IPS-18c (cell line): ENCODE results near the gene ATP5MC3.

Source experiments
- H3K4me3 ChIP-seq: 2 replicates; pipeline ENCODE4 v1.7.0; 2013; ENCODE audit warnings: low read depth, mild to moderate bottlenecking, low read length, moderate library complexity; ENCODE audit not compliant: insufficient read depth
- H3K9me3 ChIP-seq: one replicate; pipeline ENCODE4 v1.6.1; 2013; ENCODE audit warnings: mild to moderate bottlenecking, low read length, moderate library complexity; ENCODE audit not compliant: control insufficient read depth, insufficient read depth

ATP5MC3 gene

DNA sequence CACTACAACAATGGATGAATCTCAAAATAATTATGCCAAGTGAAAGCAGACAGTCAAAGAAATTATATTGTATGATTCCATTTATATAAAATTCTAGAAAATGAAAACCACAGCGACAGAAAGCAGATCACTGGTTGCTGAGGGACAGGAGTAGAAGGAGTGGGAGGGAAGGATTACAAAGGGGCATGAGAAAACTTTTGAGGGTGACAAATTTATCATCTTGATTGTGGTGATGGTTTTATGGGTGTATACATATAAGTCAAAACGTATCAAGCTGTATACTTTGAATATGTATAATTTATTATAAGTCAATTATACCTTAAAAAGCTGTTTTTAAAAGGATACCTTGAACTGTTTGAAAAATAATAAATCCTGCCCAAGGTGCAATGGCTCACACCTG is 41.2 kb downstream of the ATP5MC3 start:
- Histone ChIP-seq H3K9me3 (no peaks in the 10 kb centered on the region), H3K4me3 (no peak overlapping the region)

DNA sequence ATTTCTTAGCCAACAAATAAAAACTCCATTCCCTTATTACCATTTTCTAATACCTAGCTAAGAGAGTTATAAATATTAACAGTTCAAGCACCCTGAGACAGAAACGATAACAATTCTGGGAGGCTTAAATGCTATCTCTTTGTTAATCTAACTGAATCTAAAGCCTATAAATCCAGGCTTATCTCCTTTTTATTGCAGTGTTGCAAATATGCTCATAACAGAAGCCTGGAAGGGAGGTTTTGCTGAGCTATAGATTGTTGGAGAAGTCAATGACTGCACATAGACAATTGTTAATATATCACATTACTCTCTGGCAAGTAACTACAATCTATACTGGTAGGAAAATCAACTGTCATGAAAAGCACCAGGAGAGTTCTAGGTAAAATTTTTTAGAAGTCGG is 43.7 kb downstream of the ATP5MC3 start:
- H3K4me3 ChIP-seq = no peak overlapping the region
- no peaks in the 10 kb centered on the region for H3K9me3 ChIP-seq

DNA sequence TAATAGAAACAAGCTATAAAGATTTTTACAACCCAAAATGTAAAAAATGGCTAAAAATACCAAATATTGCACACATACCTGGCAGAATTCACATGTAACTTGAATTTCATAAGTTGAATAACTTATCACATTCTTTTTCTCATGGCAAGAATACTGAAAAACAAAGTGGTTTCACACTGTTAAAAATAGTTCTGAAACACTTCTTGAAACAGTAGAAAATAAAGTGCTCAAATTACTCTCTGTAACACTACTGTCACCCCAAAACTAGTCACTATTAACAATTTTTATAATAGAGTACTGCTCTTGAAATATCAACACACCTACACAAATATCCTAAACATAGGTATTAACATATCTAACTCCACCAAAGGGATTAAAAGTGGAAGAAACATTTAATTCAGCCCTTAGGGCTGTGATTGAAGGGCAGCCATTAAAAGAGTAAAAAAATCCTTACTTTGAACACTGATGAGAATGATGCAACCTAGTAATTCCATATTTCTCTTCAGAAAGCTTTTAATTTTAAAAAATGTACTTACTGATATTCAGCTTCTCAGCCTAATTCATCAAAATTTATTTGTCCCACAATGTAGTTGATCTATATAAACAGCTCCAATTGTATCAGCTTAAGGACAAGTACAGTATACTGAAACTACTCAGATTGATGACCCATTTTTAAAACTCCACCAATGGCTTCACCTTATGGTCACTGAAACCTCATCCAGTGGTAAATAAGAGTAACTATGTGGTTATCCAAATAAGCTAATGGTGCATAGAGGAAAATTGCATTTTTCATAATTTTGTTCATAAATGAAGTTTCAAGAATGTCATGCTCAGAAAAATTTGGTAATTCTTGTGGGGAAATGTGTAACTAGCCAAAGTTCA is 44.9 kb downstream of the ATP5MC3 start:
- no peak overlapping the region for H3K4me3 ChIP-seq
- no peaks in the 10 kb centered on the region for H3K9me3 ChIP-seq

DNA sequence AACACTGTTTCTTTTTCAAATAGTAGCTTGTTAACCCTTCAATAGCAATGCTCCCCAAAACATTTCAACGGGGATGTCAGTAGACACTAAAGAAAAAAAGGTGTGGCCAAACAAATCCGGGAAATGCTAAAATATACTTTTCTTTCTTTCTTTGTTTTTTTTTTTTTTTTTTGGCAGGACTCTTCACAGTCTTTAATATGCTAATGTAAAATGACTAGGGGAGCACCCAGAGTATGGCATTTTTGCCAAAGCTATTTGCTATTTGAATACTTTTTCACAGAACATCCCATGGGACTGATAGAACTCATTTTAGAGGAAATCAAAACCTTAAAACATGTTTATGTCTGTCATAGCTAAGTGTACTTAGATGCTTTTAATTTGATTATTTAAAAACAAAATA is 45.6 kb downstream of the ATP5MC3 start:
- Histone ChIP-seq H3K9me3 (no peaks in the 10 kb centered on the region), H3K4me3 (no peak overlapping the region)

DNA sequence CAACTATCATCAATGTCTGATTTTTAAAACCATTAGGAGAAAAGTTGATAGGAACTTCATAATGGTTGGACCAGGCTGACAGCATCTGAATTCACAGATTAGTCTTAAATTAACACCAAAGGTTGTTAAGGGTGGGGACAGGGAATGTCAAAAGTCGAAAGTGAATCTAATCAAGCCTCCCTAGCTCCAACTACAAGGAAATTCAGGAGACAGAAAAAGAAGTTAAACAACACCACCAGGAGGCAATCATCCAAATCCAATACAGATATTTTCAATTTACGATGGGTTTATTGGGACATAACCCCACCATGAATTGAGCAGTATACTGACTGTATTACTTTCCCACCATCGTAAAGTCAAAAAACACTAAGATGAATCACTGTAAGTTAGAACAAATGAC is 46.3 kb downstream of the ATP5MC3 start:
- no peak overlapping the region for H3K4me3 ChIP-seq
- no peaks in the 10 kb centered on the region for H3K9me3 ChIP-seq

DNA sequence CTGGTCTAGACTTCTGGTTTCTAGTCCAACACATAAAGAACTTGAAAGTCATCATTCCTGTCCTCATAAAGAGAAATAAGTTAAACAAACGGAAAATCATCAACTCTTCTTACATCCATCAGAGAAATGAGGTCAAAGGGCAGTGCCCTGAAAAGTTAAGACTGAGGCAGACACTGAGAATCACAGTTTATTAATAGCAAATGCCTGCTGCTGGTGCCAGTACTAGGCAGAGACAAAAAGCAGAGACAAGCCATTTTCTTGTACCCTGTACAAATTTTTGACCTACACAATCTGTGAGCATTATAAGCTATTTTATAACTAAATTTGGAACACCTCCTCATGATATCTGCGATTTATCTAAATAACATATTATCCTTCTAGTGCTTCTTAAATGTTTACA is 50.3 kb downstream of the ATP5MC3 start:
- H3K4me3 ChIP-seq = no peak overlapping the region
- H3K9me3 ChIP-seq = no peaks in the 10 kb centered on the region

DNA sequence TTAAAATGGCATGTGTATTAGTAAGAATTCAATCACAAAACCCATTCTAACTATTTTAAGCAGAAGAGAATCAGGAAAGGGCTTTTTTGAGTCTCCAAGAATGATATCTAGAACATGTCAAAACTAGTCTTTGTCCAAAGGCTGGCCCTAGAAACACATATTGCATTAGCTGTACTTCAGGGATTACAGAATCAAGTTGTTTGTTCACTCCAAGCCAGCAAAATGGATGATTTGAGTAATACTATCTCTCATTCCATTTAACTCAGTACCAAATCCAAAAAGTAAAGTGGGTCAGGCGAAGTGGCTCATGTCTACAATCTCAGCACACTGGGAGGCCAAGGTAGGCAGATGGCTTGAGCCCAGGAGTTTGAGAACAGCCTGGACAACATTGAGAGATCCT is 54.8 kb downstream of the ATP5MC3 start:
- Histone ChIP-seq H3K4me3 (no peak overlapping the region), H3K9me3 (no peaks in the 10 kb centered on the region)
